KOPT-K1 (cell line): ENCODE data around the gene WDR6.
"Not testable (repeated sequence)": the region's sequence is repeated elsewhere in the genome, so short reads cannot be mapped to it uniquely, and the experiment has no call there.

Experiments used
- H3K27ac ChIP-seq: fragments of 200-600 bp; sonication (generic); 2 replicates; pipeline ENCODE4 v1.5.1; 2016; ENCODE audit warnings: antibody characterized with exemption, mild to moderate bottlenecking, low read depth, low read length; ENCODE audit not compliant: poor library complexity, severe bottlenecking
- H3K36me3 ChIP-seq: fragments of 200-600 bp; sonication (generic); 2 replicates; pipeline ENCODE4 v1.5.1; 2017; ENCODE audit warnings: antibody characterized with exemption, mild to moderate bottlenecking, low read length, moderate library complexity; ENCODE audit not compliant: insufficient read depth
- H3K9me3 ChIP-seq: fragments of 200-600 bp; sonication (generic); 2 replicates; pipeline ENCODE4 v1.5.1; 2017; ENCODE audit warnings: antibody characterized with exemption, low read length, mild to moderate bottlenecking; ENCODE audit not compliant: insufficient read depth, poor library complexity, severe bottlenecking

Gene WDR6

GRCh38 chr3:49004352-49005302 lies 2.6 kb upstream of the WDR6 start:
- H3K9me3 ChIP-seq = no peaks in the 10 kb centered on the region
- no peak overlapping the region for H3K27ac ChIP-seq
- peaks cover 16% of the 10 kb centered on the region; the same call in 1 of the 2 replicates for H3K36me3 ChIP-seq

GRCh38 chr3:49005303-49005680 lies 1.9 kb upstream of the WDR6 start:
- H3K36me3 ChIP-seq = peaks cover 21% of the 10 kb centered on the region; the same call in 1 of the 2 replicates
- H3K9me3 ChIP-seq = no peaks in the 10 kb centered on the region
- H3K27ac ChIP-seq = no peak overlapping the region

GRCh38 chr3:49005998-49006397 lies 1.2 kb upstream of the WDR6 start:
- peak overlapping the region; percentile 99 for H3K27ac ChIP-seq
- no peaks in the 10 kb centered on the region for H3K9me3 ChIP-seq
- H3K36me3 ChIP-seq = peaks cover 26% of the 10 kb centered on the region; the same call in 1 of the 2 replicates

- peak overlapping the region; percentile 99 for H3K27ac ChIP-seq
- H3K9me3 ChIP-seq = no peaks in the 10 kb centered on the region
- peaks cover 31% of the 10 kb centered on the region for H3K36me3 ChIP-seq
Observed at GRCh38 chr3:49006408-49007067, 653 bp upstream of the WDR6 start.

- H3K27ac ChIP-seq = peak overlapping the region; percentile 99
- no peaks in the 10 kb centered on the region for H3K9me3 ChIP-seq
- H3K36me3 ChIP-seq = peaks cover 45% of the 10 kb centered on the region
Observed at GRCh38 chr3:49007771-49008528, 759 bp downstream of the WDR6 start.

DNA sequence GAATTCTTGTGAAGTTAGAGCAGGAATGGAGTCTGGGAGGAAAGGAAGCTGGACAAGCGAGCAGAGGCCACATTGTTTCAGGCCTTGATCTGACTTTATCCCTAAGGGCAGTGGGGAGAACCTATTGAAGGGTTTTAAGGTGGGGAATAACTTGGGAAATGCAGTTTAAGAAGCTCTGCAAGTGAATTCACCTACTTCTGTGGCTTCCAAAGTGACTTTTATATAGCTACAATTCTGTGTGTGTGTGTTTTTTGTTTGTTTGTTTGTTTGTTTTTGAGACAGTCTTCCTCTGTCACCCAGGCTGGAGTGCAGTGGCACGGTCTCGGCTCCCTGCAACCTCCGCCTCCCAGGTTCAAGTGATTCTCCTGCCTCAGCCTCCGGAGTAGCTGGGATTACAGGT lies 1.4 kb downstream of the WDR6 start:
- Histone ChIP-seq H3K36me3 (peaks cover 52% of the 10 kb centered on the region), H3K27ac (peak overlapping the region; percentile 99)
- not testable (repeated sequence) for H3K9me3 ChIP-seq

GRCh38 chr3:49009396-49009795 lies 2.2 kb downstream of the WDR6 start:
- Histone ChIP-seq H3K9me3 (no peaks in the 10 kb centered on the region), H3K36me3 (peaks cover 60% of the 10 kb centered on the region), H3K27ac (no peak overlapping the region)

DNA sequence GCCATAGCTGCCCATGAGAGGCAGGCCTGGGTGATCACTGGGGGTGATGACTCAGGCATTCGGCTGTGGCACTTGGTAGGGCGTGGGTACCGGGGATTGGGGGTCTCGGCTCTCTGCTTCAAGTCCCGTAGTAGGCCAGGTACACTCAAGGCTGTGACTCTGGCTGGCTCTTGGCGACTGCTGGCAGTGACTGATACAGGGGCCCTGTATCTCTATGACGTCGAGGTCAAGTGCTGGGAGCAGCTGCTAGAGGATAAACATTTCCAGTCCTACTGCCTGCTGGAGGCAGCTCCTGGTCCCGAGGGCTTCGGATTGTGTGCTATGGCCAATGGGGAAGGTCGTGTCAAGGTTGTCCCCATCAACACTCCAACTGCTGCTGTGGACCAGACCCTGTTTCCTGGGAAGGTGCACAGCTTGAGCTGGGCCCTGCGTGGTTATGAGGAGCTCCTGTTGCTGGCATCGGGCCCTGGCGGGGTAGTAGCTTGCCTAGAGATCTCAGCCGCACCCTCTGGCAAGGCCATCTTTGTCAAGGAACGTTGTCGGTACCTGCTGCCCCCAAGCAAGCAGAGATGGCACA lies 5.3 kb downstream of the WDR6 start:
- no peaks in the 10 kb centered on the region for H3K9me3 ChIP-seq
- peaks cover 85% of the 10 kb centered on the region for H3K36me3 ChIP-seq
- H3K27ac ChIP-seq = no peak overlapping the region

DNA sequence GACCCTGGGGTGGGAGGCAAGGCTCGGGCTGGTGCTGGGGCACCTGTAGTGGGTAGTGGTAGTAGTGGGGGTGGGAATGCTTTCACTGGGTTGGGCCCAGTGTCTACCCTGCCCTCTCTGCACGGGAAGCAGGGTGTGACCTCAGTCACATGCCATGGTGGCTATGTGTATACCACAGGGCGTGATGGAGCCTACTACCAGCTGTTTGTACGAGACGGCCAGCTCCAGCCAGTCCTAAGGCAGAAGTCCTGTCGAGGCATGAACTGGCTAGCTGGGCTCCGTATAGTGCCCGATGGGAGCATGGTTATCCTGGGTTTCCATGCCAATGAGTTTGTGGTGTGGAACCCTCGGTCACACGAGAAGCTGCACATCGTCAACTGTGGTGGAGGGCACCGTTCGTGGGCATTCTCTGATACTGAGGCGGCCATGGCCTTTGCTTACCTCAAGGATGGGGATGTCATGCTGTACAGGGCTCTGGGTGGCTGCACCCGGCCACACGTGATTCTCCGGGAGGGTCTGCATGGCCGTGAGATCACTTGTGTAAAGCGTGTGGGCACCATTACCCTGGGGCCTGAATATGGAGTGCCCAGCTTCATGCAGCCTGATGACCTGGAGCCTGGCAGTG lies 6.0 kb downstream of the WDR6 start:
- Histone ChIP-seq H3K9me3 (no peaks in the 10 kb centered on the region), H3K36me3 (peaks cover 83% of the 10 kb centered on the region), H3K27ac (no peak overlapping the region)

DNA sequence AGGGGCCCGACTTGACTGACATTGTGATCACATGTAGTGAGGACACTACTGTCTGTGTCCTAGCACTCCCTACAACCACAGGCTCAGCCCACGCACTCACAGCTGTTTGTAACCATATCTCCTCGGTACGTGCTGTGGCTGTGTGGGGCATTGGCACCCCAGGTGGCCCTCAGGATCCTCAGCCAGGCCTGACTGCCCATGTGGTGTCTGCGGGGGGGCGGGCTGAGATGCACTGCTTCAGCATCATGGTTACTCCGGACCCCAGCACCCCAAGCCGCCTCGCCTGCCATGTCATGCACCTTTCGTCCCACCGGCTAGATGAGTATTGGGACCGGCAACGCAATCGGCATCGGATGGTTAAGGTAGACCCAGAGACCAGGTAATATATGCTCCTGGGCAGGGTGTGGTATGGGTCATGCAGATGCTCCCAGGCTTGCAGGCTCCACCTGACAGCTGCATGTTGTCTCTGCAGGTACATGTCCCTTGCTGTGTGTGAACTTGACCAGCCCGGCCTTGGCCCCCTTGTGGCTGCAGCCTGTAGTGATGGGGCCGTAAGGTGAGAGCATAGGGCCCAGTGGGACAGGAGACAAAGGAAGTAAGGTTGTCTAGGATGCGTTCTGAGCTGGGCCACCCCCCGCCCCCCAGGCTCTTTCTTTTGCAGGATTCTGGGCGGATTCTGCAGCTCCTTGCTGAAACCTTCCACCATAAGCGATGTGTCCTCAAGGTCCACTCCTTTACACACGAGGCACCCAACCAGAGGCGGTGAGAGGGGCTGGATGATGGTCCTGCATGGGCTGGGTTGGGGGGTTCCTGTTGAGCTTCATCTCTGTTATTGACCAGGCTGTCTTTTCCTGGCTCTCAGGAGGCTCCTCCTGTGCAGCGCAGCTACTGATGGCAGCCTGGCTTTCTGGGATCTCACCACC lies 6.8 kb downstream of the WDR6 start:
- H3K36me3 ChIP-seq = peaks cover 75% of the 10 kb centered on the region
- H3K27ac ChIP-seq = no peak overlapping the region
- no peaks in the 10 kb centered on the region for H3K9me3 ChIP-seq

GRCh38 chr3:49015072-49015471 lies 7.9 kb downstream of the WDR6 start:
- no peak overlapping the region for H3K27ac ChIP-seq
- H3K9me3 ChIP-seq = no peaks in the 10 kb centered on the region
- H3K36me3 ChIP-seq = peaks cover 66% of the 10 kb centered on the region

GRCh38 chr3:49015765-49016164 lies 8.6 kb downstream of the WDR6 start:
- no peaks in the 10 kb centered on the region for H3K9me3 ChIP-seq
- H3K27ac ChIP-seq = no peak overlapping the region
- H3K36me3 ChIP-seq = peaks cover 61% of the 10 kb centered on the region

DNA sequence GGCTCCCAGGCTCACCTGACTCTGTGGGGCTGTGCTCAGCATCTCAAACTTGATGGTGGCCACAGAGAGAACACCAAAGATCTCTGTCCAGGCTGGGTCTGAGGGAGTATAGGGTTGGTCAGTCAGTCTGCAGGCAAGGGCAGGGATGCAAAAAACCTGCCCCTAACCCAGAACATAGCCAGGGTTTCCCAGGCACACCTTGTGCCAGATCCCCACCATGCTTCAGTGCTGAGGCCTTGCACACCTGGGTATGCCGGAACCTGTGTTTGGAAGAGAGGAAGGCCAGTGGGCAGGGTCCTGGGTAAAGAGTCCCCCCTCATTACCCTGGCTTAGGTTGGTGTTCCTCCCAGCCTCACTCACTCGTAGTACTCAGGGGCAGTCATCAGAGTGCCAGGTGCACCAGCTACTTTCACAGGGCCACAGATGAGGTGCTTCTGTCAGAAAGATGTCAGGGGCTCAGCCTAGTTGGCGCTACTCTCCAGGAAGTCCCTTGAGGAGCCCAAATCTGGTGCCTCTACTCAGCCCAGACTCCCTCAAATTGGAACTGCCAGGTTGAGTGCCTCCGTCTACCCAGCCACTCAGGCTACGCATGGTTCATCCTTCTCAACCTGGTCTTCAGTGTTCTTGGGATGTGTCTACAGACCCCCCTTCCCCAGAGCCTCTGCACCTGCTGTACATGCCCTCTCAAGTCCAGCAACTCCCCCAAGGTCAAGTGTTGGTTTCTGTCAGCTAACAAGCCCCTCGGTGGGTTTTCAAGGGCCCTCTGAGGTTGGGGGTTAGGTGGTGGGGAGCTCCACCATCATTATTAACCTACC lies 9.4 kb downstream of the WDR6 start:
- Histone ChIP-seq H3K36me3 (peaks cover 53% of the 10 kb centered on the region), H3K9me3 (no peaks in the 10 kb centered on the region), H3K27ac (no peak overlapping the region)
